ENCODE data around the gene TIAM2. TPM values are rescaled to one million over a fixed set of nuclear protein-coding genes. Genes with fewer than 3 reads are reported as not detected.

TIAM2 gene
- total RNA-seq, 4 donors from 2014 or later: 4.2 to 12.7 (median 7.5) TPM

GRCh38 chr6:155171109-155171746, 176.1 kb downstream of the TIAM2 start:
- Histone ChIP-seq H3K4me1 (peaks cover 8 to 23% (median 12%) of the 10 kb centered on the region in 4 donors), H3K27me3 (no peaks in the 10 kb centered on the region), H3K27ac (peak overlapping the region in 3 of 4 donors; percentile 39 to 41 (median 40)), H3K9me3 (no peaks in the 10 kb centered on the region), H3K36me3 (no peaks in the 10 kb centered on the region), H3K4me3 (no peak overlapping the region)
- intact Hi-C loops (cut with DNase I; ENCODE audit: low total_unique reads): loop anchor here (5.0 kb wide), 2 partner anchors 244 to 304 kb away; no protein-coding TSS in a partner anchor
- TF ChIP-seq POLR2AphosphoS5 (IDR thresholded peaks at IDR 0.05): peak; percentile 14 to 65 (median 42)
- no peak for TF ChIP-seq EP300 (IDR thresholded peaks at IDR 0.05; ENCODE audit: low read depth)
- 13 to 16% methylated on average over 6 of the region's 6 CpGs for whole genome bisulfite sequencing, 2 donors (ENCODE audit: low coverage in 1 of 2)
- in situ Hi-C loops (cut with MboI; ENCODE audit: low pct_ligation_motif_present in 1 of 4, low pct_unique_long_range_greater_than_20kb in 1 of 4, low sequenced_read_pairs in 3 of 4): loop anchor here in 3 of 4 donors (10.0 to 25.0 kb wide), 4 partner anchors 74 to 484 kb away; no protein-coding TSS in a partner anchor
- DNase-seq: no peak

GRCh38 chr6:155171747-155172449, 176.8 kb downstream of the TIAM2 start:
- H3K4me1 ChIP-seq: peaks cover 8 to 23% (median 12%) of the 10 kb centered on the region in 4 donors
- H3K4me3 ChIP-seq: no peak overlapping the region
- in situ Hi-C loops (cut with MboI; ENCODE audit: low pct_ligation_motif_present in 1 of 4, low pct_unique_long_range_greater_than_20kb in 1 of 4, low sequenced_read_pairs in 3 of 4): loop anchor here in 3 of 4 donors (10.0 to 25.0 kb wide), 4 partner anchors 73 to 485 kb away; no protein-coding TSS in a partner anchor
- H3K27ac ChIP-seq: peak overlapping the region in 3 of 4 donors; percentile 39 to 41 (median 40)
- H3K9me3 ChIP-seq: no peaks in the 10 kb centered on the region
- H3K27me3 ChIP-seq: no peaks in the 10 kb centered on the region
- DNase-seq: no peak
- TF ChIP-seq POLR2A (IDR thresholded peaks at IDR 0.05) (no peak), CTCF (IDR thresholded peaks at IDR 0.05) (no peak), POLR2AphosphoS5 (IDR thresholded peaks at IDR 0.05) (no peak), EP300 (IDR thresholded peaks at IDR 0.05; ENCODE audit: low read depth) (no peak)
- H3K36me3 ChIP-seq: no peaks in the 10 kb centered on the region
- 19 to 50% methylated on average over 7 of the region's 7 CpGs for WGBS, 2 donors (ENCODE audit: low coverage in 1 of 2)
- intact Hi-C loops (cut with DNase I; ENCODE audit: low total_unique reads): loop anchor here (5.0 kb wide), 2 partner anchors 245 to 305 kb away; no protein-coding TSS in a partner anchor

GRCh38 chr6:155173488-155173887, 178.4 kb downstream of the TIAM2 start:
- no peaks in the 10 kb centered on the region for H3K27me3 ChIP-seq
- H3K9me3 ChIP-seq: no peaks in the 10 kb centered on the region
- H3K36me3 ChIP-seq: no peaks in the 10 kb centered on the region
- H3K4me3 ChIP-seq: no peak overlapping the region
- DNase-seq: no peak
- intact Hi-C loops (cut with DNase I; ENCODE audit: low total_unique reads): loop anchor here (5.0 kb wide), 2 partner anchors 246 to 306 kb away; no protein-coding TSS in a partner anchor
- in situ Hi-C loops (cut with MboI; ENCODE audit: low pct_ligation_motif_present in 1 of 4, low pct_unique_long_range_greater_than_20kb in 1 of 4, low sequenced_read_pairs in 3 of 4): loop anchor here in 3 of 4 donors (10.0 to 25.0 kb wide), 4 partner anchors 71 to 486 kb away; no protein-coding TSS in a partner anchor
- H3K4me1 ChIP-seq: peaks cover 8 to 23% (median 12%) of the 10 kb centered on the region in 4 donors
- no peak overlapping the region for H3K27ac ChIP-seq
- WGBS, 2 donors (ENCODE audit: low coverage in 1 of 2): 62 to 73% methylated on average over 4 to 5 of the region's 5 CpGs
- TF ChIP-seq POLR2AphosphoS5 (IDR thresholded peaks at IDR 0.05) (no peak), CTCF (IDR thresholded peaks at IDR 0.05) (no peak), EP300 (IDR thresholded peaks at IDR 0.05; ENCODE audit: low read depth) (no peak), POLR2A (IDR thresholded peaks at IDR 0.05) (no peak)

GRCh38 chr6:155174576-155175211, 179.6 kb downstream of the TIAM2 start:
- intact Hi-C loops (cut with DNase I; ENCODE audit: low total_unique reads): loop anchor here (5.0 kb wide), 3 partner anchors 78 to 307 kb away; no protein-coding TSS in a partner anchor
- no peaks in the 10 kb centered on the region for H3K36me3 ChIP-seq
- in situ Hi-C loops (cut with MboI; ENCODE audit: low pct_ligation_motif_present in 1 of 4, low pct_unique_long_range_greater_than_20kb in 1 of 4, low sequenced_read_pairs in 3 of 4): loop anchor here (5.0 to 25.0 kb wide), 7 partner anchors 70 to 487 kb away; no protein-coding TSS in a partner anchor
- peaks cover 8 to 23% (median 12%) of the 10 kb centered on the region in 4 donors for H3K4me1 ChIP-seq
- H3K9me3 ChIP-seq: no peaks in the 10 kb centered on the region
- H3K27me3 ChIP-seq: no peaks in the 10 kb centered on the region
- peak; percentile 46 for DNase-seq
- peak; percentile 51 to 65 (median 52) for TF ChIP-seq CTCF (IDR thresholded peaks at IDR 0.05)
- no peak for TF ChIP-seq EP300 (IDR thresholded peaks at IDR 0.05; ENCODE audit: low read depth)
- TF ChIP-seq POLR2AphosphoS5 (IDR thresholded peaks at IDR 0.05): no peak
- TF ChIP-seq POLR2A (IDR thresholded peaks at IDR 0.05): no peak
- WGBS, 2 donors (ENCODE audit: low coverage in 1 of 2): 20 to 32% methylated on average over 4 to 12 of the region's 12 CpGs
- H3K4me3 ChIP-seq: no peak overlapping the region
- H3K27ac ChIP-seq: no peak overlapping the region

Data from transverse colon (tissue), 4 donors.